Lung (tissue), 12 donors: ENCODE results near the gene TOM1L2. TPM values are rescaled to one million over a fixed set of nuclear protein-coding genes. Genes with fewer than 3 reads are reported as not detected.

Experiments used
- ATAC-seq: fragments of 200-7000 bp; cut with Tn5 transposase; one replicate; pipeline ENCODE4 v1.9.1; 2020; ENCODE audit warnings: moderate number of reproducible peaks; ENCODE audit not compliant: insufficient read depth, low FRiP score
- DNase-seq, 3 donors: peaks; one replicate each; pipeline ENCODE4 v3.0.0-alpha.2; 2013 to 2017
- H3K27ac ChIP-seq, 2 donors: one replicate each; pipeline ENCODE4 v1.5.1; 2013; ENCODE audit warnings: mild to moderate bottlenecking in 2 of 2, moderate library complexity in 2 of 2, control low read depth in 1 of 2, inconsistent platforms in 1 of 2, low read depth in 1 of 2, low read length in 1 of 2
- H3K27me3 ChIP-seq, 3 donors: one replicate each; pipeline ENCODE4 v1.5.1; 2013; ENCODE audit warnings: low read length in 2 of 3; ENCODE audit not compliant: control insufficient read depth in 3 of 3, insufficient read depth in 3 of 3
- H3K36me3 ChIP-seq, 4 donors: one replicate each; pipeline ENCODE4 v1.5.1; 2013; ENCODE audit warnings: low read length in 4 of 4, mild to moderate bottlenecking in 1 of 4, moderate library complexity in 1 of 4; ENCODE audit not compliant: control insufficient read depth in 4 of 4, insufficient read depth in 4 of 4
- H3K4me1 ChIP-seq, 5 donors: one replicate each; pipeline ENCODE4 v1.5.1; 2013; ENCODE audit warnings: low read length in 5 of 5, mild to moderate bottlenecking in 2 of 5, moderate library complexity in 1 of 5; ENCODE audit not compliant: control insufficient read depth in 5 of 5, insufficient read depth in 5 of 5
- H3K4me3 ChIP-seq: one replicate; pipeline ENCODE4 v1.5.1; 2013; ENCODE audit warnings: mild to moderate bottlenecking, control low read depth, moderate library complexity
- H3K9ac ChIP-seq, 2 donors: one replicate each; pipeline ENCODE4 v1.5.1; 2013; ENCODE audit warnings: low read length in 2 of 2, control low read depth in 1 of 2; ENCODE audit not compliant: insufficient read depth in 1 of 2
- H3K9me3 ChIP-seq, 4 donors: one replicate each; pipeline ENCODE4 v1.5.1; 2013; ENCODE audit warnings: low read length in 3 of 4, mild to moderate bottlenecking in 1 of 4, moderate library complexity in 1 of 4; ENCODE audit not compliant: control insufficient read depth in 4 of 4, insufficient read depth in 3 of 4
- CTCF ChIP-seq: IDR thresholded peaks from 2 replicates; pipeline ENCODE4 v1.5.1; 2012; ENCODE audit warnings: mild to moderate bottlenecking; ENCODE audit errors: control extremely low read depth, extremely low read depth
- WGBS, 2 donors: extraction: QIAGEN DNeasy Blood & Tissue Kit; methylation state at CpG; one replicate each; pipeline ENCODE4 v1.1.7; 2013; 5-methylcytosine and 5-hydroxymethylcytosine counted together
- polyA plus RNA-seq, 2 donors: library from polyadenylated mRNA; stranded (reverse); fragments of 200-250 nt; gene quantifications; one replicate each; pipeline ENCODE4 v1.2.1, GENCODE V29; 2013
- total RNA-seq, 2 donors: library from RNA; depleted of rRNA in 1 of 2; stranded (reverse); fragments of >200 nt in 1 of 2; gene quantifications; one replicate each; pipeline ENCODE4 v1.2.1, GENCODE V29; 2014 to 2021
- donor health status: control.
- donor health status: control.
- donor health status: Bipolar disorder and iron deficiency.
- donor health status: healthy.
- donor health status: DM: yes; HTN: yes; CAD: no.

The TOM1L2 gene
- total and polyA plus RNA-seq, 4 donors: 21.5 to 56.5 (median 35.8) TPM

GRCh38 chr17:17827826-17828621 is 144.2 kb downstream of the TOM1L2 start:
- WGBS, 2 donors: 90 to 92% methylated on average over 13 of the region's 13 CpGs
- TF ChIP-seq CTCF: no peak
- peaks cover 12 to 45% (median 24%) of the 10 kb centered on the region in 5 donors for H3K4me1 ChIP-seq
- H3K36me3 ChIP-seq: peaks cover 0 to 14% (median 0%) of the 10 kb centered on the region in 4 donors
- H3K4me3 ChIP-seq: no peak overlapping the region
- ATAC-seq: no peak
- H3K9ac ChIP-seq: no peak overlapping the region
- no peak overlapping the region for H3K27ac ChIP-seq
- no peaks in the 10 kb centered on the region for H3K9me3 ChIP-seq
- no peak for DNase-seq
- no peaks in the 10 kb centered on the region for H3K27me3 ChIP-seq

GRCh38 chr17:17826942-17827785 is 145.0 kb downstream of the TOM1L2 start:
- Histone ChIP-seq H3K9ac (no peak overlapping the region), H3K36me3 (peaks cover 0 to 14% (median 0%) of the 10 kb centered on the region in 4 donors), H3K4me1 (peaks cover 12 to 53% (median 22%) of the 10 kb centered on the region in 5 donors), H3K27ac (no peak overlapping the region), H3K27me3 (no peaks in the 10 kb centered on the region), H3K4me3 (no peak overlapping the region), H3K9me3 (no peaks in the 10 kb centered on the region)
- no peak for ATAC-seq
- 88 to 93% methylated on average over 16 of the region's 16 CpGs for WGBS, 2 donors
- TF ChIP-seq CTCF: no peak
- no peak for DNase-seq

- no peaks in the 10 kb centered on the region for H3K27me3 ChIP-seq
- H3K9me3 ChIP-seq: no peaks in the 10 kb centered on the region
- H3K36me3 ChIP-seq: peaks cover 0 to 12% (median 0%) of the 10 kb centered on the region in 4 donors
- WGBS, 2 donors: 49 to 58% methylated on average over 2 of the region's 2 CpGs
- no peak overlapping the region for H3K4me3 ChIP-seq
- no peak for TF ChIP-seq CTCF
- H3K9ac ChIP-seq: no peak overlapping the region
- ATAC-seq (no peak), DNase-seq (no peak)
- H3K4me1 ChIP-seq: peaks cover 12 to 55% (median 15%) of the 10 kb centered on the region in 5 donors
- H3K27ac ChIP-seq: no peak overlapping the region
Measured at GRCh38 chr17:17826342-17826713, 145.9 kb downstream of the TOM1L2 start.
